Prostate gland (tissue), 2 donors: ENCODE results near the gene RAN. TPM values are rescaled to one million over a fixed set of nuclear protein-coding genes. Genes with fewer than 3 reads are reported as not detected.

ENCODE experiments used
- DNase-seq: peaks from one replicate; pipeline ENCODE4 v3.0.0-alpha.2; 2019; ENCODE audit warnings: low spot score
- H3K27ac ChIP-seq, 2 donors: fragments of 200-600 bp; sonication (generic); 2 replicates each; pipeline ENCODE4 v1.5.1; 2017 to 2019
- H3K27me3 ChIP-seq: fragments of 200-600 bp; sonication (generic); replicated peaks from 2 replicates; pipeline ENCODE4 v1.5.1; 2019; ENCODE audit not compliant: insufficient read depth
- H3K36me3 ChIP-seq, 2 donors: fragments of 200-600 bp; sonication (generic); 1 replicate in 1 of 2; 2 replicates in 1 of 2; pipeline versions ENCODE4 v1.5.1 to v1.8.1; 2017 to 2019
- H3K4me1 ChIP-seq: fragments of 200-600 bp; sonication (generic); replicated peaks from 2 replicates; pipeline ENCODE4 v1.5.1; 2019
- H3K4me3 ChIP-seq, 2 donors: fragments of 200-600 bp; sonication (generic); 2 replicates each; pipeline ENCODE4 v1.5.1; 2017 to 2019
- H3K9me3 ChIP-seq: fragments of 200-600 bp; sonication (generic); 2 replicates; pipeline ENCODE4 v1.5.1; 2017
- CTCF ChIP-seq, 4 experiments: fragments of 200-600 bp in 2 of 4; fragments of 450-650 bp in 2 of 4; sonication (generic) in 2 of 4; IDR thresholded peaks; 1 replicate in 3 of 4; 2 replicates in 1 of 4; pipeline ENCODE4 v1.5.1; 2016 to 2019; ENCODE audit warnings: antibody characterized with exemption in 4 of 4, mild to moderate bottlenecking in 2 of 4, moderate library complexity in 2 of 4
- POLR2A ChIP-seq: fragments of 450-650 bp; IDR thresholded peaks from one replicate; pipeline ENCODE4 v1.6.1; 2016; ENCODE audit warnings: antibody characterized with exemption, mild to moderate bottlenecking
- POLR2AphosphoS5 ChIP-seq: sonication (generic); formaldehyde crosslinking; IDR thresholded peaks from one replicate; pipeline ENCODE4 v1.6.1; 2017; ENCODE audit warnings: antibody characterized with exemption
- WGBS: methylation state at CpG from one replicate; pipeline ENCODE4 v1.1.5; 2018; 5-methylcytosine and 5-hydroxymethylcytosine counted together
- intact Hi-C: fragments of 100-400 bp; cut with DNase I; formaldehyde crosslinking; loops from one replicate; pipeline ENCODE4 v1.14.2; 2022
- total RNA-seq, 2 donors: library from RNA; depleted of rRNA; stranded (reverse); fragments of >200 nt; gene quantifications; one replicate each; pipeline ENCODE4 v1.1.0, GENCODE V29; 2016

The RAN gene
- total RNA-seq, 2 donors from 2014 or later = 131 to 220 TPM

DNA sequence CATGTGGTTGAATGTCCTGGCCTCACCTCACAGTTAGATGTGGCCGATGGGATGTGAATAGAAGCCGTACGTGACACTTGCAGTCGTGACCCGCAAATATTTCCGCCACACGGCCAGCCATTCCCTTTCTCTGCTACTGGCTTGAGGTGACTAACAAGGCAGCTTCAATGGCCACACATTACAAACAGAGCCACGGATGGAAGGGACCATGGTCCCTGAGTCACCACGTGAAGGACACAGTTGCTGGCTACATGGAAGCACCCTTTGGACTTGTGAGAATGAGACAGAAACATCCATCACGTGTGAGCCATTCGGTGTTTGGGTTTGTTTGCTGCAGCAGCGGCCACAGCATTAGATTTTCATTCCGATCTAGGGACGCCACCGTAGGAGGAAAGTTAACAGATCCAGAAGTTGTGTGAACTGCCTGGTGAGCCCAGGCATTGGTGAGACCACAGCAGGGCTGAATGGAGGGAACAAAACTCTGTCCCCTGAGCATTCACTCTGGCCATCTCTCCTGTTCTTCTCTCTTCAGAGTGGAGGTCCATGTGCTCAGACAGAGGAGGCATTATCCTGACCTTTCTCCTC is 48.3 kb downstream of the RAN start:
- H3K9me3 ChIP-seq = no peaks in the 10 kb centered on the region
- H3K27ac ChIP-seq = no peak overlapping the region
- WGBS = 86% methylated on average over 15 of the region's 15 CpGs
- DNase-seq = no peak
- no peak for TF ChIP-seq POLR2AphosphoS5
- no peak for TF ChIP-seq POLR2A
- no peak for TF ChIP-seq CTCF (IDR thresholded peaks at IDR 0.05)
- no peaks in the 10 kb centered on the region for H3K36me3 ChIP-seq
- H3K27me3 ChIP-seq = no peaks in the 10 kb centered on the region
- intact Hi-C loops = no loop called here
- H3K4me1 ChIP-seq = no peaks in the 10 kb centered on the region
- no peak overlapping the region for H3K4me3 ChIP-seq

GRCh38 chr12:130920723-130921381 is 49.0 kb downstream of the RAN start:
- Histone ChIP-seq H3K4me1 (no peaks in the 10 kb centered on the region), H3K4me3 (no peak overlapping the region), H3K27ac (no peak overlapping the region), H3K36me3 (no peaks in the 10 kb centered on the region), H3K9me3 (no peaks in the 10 kb centered on the region), H3K27me3 (no peaks in the 10 kb centered on the region)
- TF ChIP-seq CTCF (IDR thresholded peaks at IDR 0.05) (no peak), POLR2AphosphoS5 (no peak), POLR2A (no peak)
- WGBS = 31% methylated on average over 8 of the region's 8 CpGs
- no peak for DNase-seq
- intact Hi-C loops = no loop called here

DNA sequence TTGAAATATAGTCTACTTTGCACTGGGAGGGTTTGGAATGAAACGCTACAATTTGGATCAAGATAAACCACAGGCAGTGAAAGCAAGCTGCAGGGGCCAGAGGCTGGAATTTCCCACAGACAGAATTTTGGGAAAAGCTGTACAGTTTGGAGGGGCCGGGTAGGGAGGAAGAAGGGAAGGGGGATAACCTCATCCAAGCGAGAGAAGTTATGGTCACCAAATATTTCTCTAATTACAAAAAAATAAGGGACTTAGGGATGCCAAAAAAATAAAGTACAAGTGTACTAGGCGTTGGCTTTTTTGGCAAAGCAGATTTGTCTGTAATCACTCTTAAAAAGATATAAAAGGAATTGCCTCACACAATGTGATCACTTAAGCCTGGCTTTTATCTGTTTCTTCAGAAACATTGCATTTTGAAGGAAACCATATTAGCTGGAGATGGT is 50.7 kb downstream of the RAN start:
- intact Hi-C loops = no loop called here
- no peak overlapping the region for H3K4me3 ChIP-seq
- no peaks in the 10 kb centered on the region for H3K36me3 ChIP-seq
- WGBS = 57% methylated on average over 4 of the region's 4 CpGs
- no peak for DNase-seq
- H3K27ac ChIP-seq = no peak overlapping the region
- no peaks in the 10 kb centered on the region for H3K9me3 ChIP-seq
- no peaks in the 10 kb centered on the region for H3K27me3 ChIP-seq
- no peaks in the 10 kb centered on the region for H3K4me1 ChIP-seq
- TF ChIP-seq POLR2AphosphoS5 (no peak), POLR2A (no peak), CTCF (IDR thresholded peaks at IDR 0.05) (no peak)

DNA sequence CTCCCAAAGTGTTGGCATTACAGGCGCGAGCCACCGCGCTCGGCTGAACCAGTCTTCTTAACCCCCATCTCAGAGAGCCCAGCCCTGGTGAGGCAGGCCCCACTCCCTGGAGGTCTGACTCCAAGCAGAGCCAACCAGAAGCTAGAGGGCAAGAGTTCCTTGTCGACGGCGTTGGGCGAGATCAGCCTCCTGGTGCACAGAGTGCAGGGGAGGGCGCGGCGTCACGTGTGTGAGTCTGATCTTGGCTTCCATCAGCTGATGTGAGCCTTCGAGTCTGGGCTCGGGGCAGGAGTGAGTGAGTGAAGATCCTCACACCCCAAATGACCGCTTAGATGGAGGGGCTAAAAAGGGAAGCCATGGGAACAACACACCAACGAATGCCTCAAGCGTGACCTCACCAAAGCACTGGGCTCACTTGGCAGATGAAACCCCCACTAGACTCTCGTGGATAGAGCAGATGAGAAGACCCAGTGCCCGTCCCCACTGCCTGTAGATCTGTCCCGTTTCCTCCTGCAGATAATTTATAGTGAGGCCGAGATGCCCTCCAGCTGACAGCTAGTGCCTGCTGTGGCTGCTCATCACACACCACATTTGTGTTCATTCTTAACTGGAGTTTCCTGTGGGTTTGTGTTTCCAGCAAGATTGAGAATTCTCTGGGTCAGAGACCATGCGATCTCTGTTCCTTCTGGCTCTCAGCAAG is 53.2 kb downstream of the RAN start:
- H3K27ac ChIP-seq = peak overlapping the region in 1 of 2 donors; percentile 18
- no peak for DNase-seq
- H3K27me3 ChIP-seq = no peaks in the 10 kb centered on the region
- no peaks in the 10 kb centered on the region for H3K9me3 ChIP-seq
- 78% methylated on average over 23 of the region's 23 CpGs for WGBS
- TF ChIP-seq CTCF (IDR thresholded peaks at IDR 0.05) (no peak), POLR2AphosphoS5 (no peak), POLR2A (no peak)
- H3K36me3 ChIP-seq = no peaks in the 10 kb centered on the region
- intact Hi-C loops = no loop called here
- no peak overlapping the region for H3K4me3 ChIP-seq
- H3K4me1 ChIP-seq = no peaks in the 10 kb centered on the region
